Colonic mucosa (tissue), 4 donors: ENCODE data around the gene PHF21B. TPM values are rescaled to one million over a fixed set of nuclear protein-coding genes. Genes with fewer than 3 reads are reported as not detected.
"Not testable (repeated sequence)": the region's sequence is repeated elsewhere in the genome, so short reads cannot be mapped to it uniquely, and the experiment has no call there.

Experiments used
- DNase-seq: peaks from one replicate; pipeline ENCODE4 v3.0.0-alpha.2; 2020
- H3K27ac ChIP-seq: fragments of 200-600 bp; one replicate; pipeline ENCODE4 v1.8.0; 2021
- H3K27me3 ChIP-seq: fragments of 200-600 bp; one replicate; pipeline ENCODE4 v1.8.0; 2021
- H3K36me3 ChIP-seq: fragments of 200-600 bp; one replicate; pipeline ENCODE4 v1.8.0; 2021
- H3K4me1 ChIP-seq: fragments of 200-600 bp; one replicate; pipeline ENCODE4 v1.8.0; 2021; ENCODE audit warnings: mild to moderate bottlenecking
- H3K4me3 ChIP-seq: fragments of 200-600 bp; one replicate; pipeline ENCODE4 v1.8.0; 2021
- H3K9ac ChIP-seq, 2 donors: one replicate each; pipeline ENCODE4 v1.7.0; 2013; ENCODE audit warnings: control low read depth in 2 of 2, low read depth in 2 of 2, low read length in 2 of 2
- H3K9me3 ChIP-seq: fragments of 200-600 bp; one replicate; pipeline ENCODE4 v1.8.0; 2021
- CTCF ChIP-seq: fragments of 200-600 bp; IDR thresholded peaks from one replicate; pipeline ENCODE4 v1.8.0; 2022; ENCODE audit warnings: antibody characterized with exemption, mild to moderate bottlenecking
- intact Hi-C: fragments of 100-400 bp; cut with DNase I; formaldehyde crosslinking; loops from one replicate; pipeline ENCODE4 v1.14.1; 2022
- total RNA-seq, 2 donors: library from RNA; stranded (reverse); fragmentation: NEBNext Ultra II Directional in 1 of 2; extraction: Animal tissue kit (Norgen Biotek cat#: 25700) in 1 of 2; gene quantifications; one replicate each; pipeline ENCODE4 v1.2.1, GENCODE V29; 2021
- donor health status: healthy.
- donor health status: DM: no; HTN: no; CAD: no.
- donor health status: DM: no; HTN: no; CAD: no.

The PHF21B gene
- total RNA-seq, 2 donors from 2014 or later, result not detected

- H3K4me3 ChIP-seq, result no peak overlapping the region
- TF ChIP-seq CTCF, result no peak
- H3K36me3 ChIP-seq, result no peaks in the 10 kb centered on the region
- H3K4me1 ChIP-seq, result no peaks in the 10 kb centered on the region
- no peaks in the 10 kb centered on the region for H3K27me3 ChIP-seq
- intact Hi-C loops, result no loop called here
- H3K27ac ChIP-seq, result no peak overlapping the region
- H3K9ac ChIP-seq, result no peak overlapping the region
- no peaks in the 10 kb centered on the region for H3K9me3 ChIP-seq
- no peak for DNase-seq
Observed at GRCh38 chr22:44924098-44924497, 85.7 kb downstream of the PHF21B start.

DNA sequence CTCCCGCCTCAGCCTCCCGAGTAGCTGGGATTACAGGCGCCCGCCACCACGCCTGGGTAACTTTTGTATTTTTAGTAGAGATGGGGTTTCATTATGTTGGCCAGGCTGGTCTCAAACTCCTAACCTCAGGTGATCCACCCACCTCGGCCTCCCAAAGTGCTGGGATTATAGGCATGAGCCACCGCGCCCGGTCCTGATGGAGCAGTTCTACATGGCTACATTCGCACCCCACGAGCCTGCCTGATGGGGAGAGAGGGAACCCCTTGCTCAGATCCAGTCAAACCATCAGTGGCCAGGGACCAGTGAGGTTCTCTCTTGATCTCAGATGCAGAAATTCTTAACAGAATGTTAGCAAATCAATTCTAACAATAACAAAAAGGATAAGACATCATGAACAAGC is 88.0 kb downstream of the PHF21B start:
- H3K4me1 ChIP-seq, H3K27me3 ChIP-seq, intact Hi-C loops, H3K36me3 ChIP-seq, H3K9me3 ChIP-seq, H3K4me3 ChIP-seq, H3K27ac ChIP-seq, DNase-seq, H3K9ac ChIP-seq: not testable (repeated sequence)

GRCh38 chr22:44920183-44920582 is 89.6 kb downstream of the PHF21B start:
- Histone ChIP-seq H3K27me3 (no peaks in the 10 kb centered on the region), H3K4me1 (no peaks in the 10 kb centered on the region), H3K9ac (no peak overlapping the region), H3K27ac (no peak overlapping the region), H3K9me3 (no peaks in the 10 kb centered on the region), H3K36me3 (no peaks in the 10 kb centered on the region), H3K4me3 (no peak overlapping the region)
- intact Hi-C loops, result no loop called here
- DNase-seq, result no peak
- TF ChIP-seq CTCF, result no peak

DNA sequence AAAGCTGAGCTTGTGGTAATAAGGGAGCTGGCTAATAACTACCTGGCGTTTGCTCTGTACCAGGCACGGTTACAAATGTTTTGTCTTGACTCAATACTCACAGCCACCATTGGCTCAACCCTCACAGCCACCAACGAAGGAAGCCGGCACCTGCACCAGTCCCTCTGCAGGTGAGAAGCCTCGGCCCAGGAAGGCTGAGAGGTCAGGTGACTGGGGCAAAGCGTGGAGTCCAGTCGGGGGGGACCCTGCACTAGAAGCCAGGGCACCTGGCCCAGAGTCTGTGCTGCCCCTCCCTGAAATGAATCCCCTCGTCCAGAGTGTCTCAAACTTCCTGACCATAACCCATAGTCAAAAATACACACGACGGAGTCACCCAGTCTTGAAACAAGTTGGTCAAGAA is 90.1 kb downstream of the PHF21B start:
- Histone ChIP-seq H3K36me3 (no peaks in the 10 kb centered on the region), H3K9me3 (no peaks in the 10 kb centered on the region), H3K27me3 (no peaks in the 10 kb centered on the region), H3K4me1 (no peaks in the 10 kb centered on the region), H3K27ac (no peak overlapping the region), H3K9ac (no peak overlapping the region), H3K4me3 (no peak overlapping the region)
- intact Hi-C loops, result no loop called here
- no peak for DNase-seq
- no peak for TF ChIP-seq CTCF

- no peak for TF ChIP-seq CTCF
Observed at GRCh38 chr22:44918925-44919392, 90.8 kb downstream of the PHF21B start.

DNA sequence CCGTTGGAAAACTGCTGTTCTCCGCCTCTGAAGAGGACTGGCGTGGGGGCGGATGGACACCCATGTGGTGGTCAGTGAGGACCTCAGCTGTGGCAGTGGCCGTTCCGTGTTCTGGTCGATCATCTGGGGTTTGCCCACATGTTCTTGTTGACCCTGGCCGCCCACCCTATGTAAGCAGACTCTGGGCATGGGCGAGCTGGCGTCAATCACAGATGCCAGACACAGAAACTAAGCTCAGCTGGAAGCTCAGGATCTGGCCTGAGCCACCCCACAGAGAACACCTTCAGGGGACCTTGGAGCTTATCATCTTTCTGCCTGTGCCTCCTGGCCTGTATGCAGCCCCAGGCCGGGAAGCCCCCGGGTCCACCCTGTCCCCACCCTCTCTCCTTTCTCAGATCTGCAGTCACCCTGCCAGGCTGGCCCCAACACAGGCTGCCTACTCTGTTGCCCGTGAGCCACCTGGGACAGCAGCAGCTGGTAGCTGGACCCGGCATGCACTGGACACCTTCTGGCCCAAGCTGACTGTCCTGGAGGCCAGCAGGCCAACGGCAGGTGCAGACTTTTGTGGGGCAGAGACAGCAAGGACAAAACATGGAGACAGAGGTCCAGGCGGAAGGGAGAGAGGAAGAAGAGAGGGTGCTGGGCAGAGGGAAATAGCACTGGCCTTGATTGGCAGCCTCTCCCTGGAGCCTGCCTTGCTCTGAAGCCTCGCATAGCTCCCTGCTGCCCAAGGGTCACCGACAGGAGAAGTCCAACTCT is 91.5 kb downstream of the PHF21B start:
- Histone ChIP-seq H3K27me3 (no peaks in the 10 kb centered on the region), H3K4me1 (no peaks in the 10 kb centered on the region), H3K9ac (no peak overlapping the region), H3K36me3 (no peaks in the 10 kb centered on the region), H3K9me3 (no peaks in the 10 kb centered on the region), H3K4me3 (no peak overlapping the region), H3K27ac (no peak overlapping the region)
- intact Hi-C loops, result no loop called here
- TF ChIP-seq CTCF, result no peak
- DNase-seq, result no peak

More at GRCh38 chr22:44918925-44919392, 90.8 kb downstream of the PHF21B start:
- no peak overlapping the region for H3K27ac ChIP-seq
- H3K4me3 ChIP-seq, result no peak overlapping the region
- no peak for DNase-seq
- H3K9ac ChIP-seq, result no peak overlapping the region
- H3K27me3 ChIP-seq, result no peaks in the 10 kb centered on the region
- intact Hi-C loops, result no loop called here
- H3K9me3 ChIP-seq, result no peaks in the 10 kb centered on the region
- H3K36me3 ChIP-seq, result no peaks in the 10 kb centered on the region
- H3K4me1 ChIP-seq, result no peaks in the 10 kb centered on the region
